CD14-positive monocyte (primary cell): ENCODE measurements around the gene TNFRSF18. TPM values are rescaled to one million over a fixed set of nuclear protein-coding genes. Genes with fewer than 3 reads are reported as not detected.

ENCODE experiments used
- DNase-seq, 3 donors: peaks; one replicate each; pipeline ENCODE4 v3.0.0-alpha.2; 2011 to 2022
- H2AFZ ChIP-seq: 2 replicates; pipeline ENCODE4 v1.6.0; 2012; ENCODE audit warnings: mild to moderate bottlenecking, low read depth, low read length, inconsistent platforms; ENCODE audit not compliant: insufficient read depth, poor library complexity, severe bottlenecking
- H3K27ac ChIP-seq, 2 donors: 1 replicate in 1 of 2; 2 replicates in 1 of 2; pipeline ENCODE4 v1.5.1; 2012 to 2013; ENCODE audit warnings: low read length in 2 of 2, control low read depth in 1 of 2, inconsistent platforms in 1 of 2, low read depth in 1 of 2, mild to moderate bottlenecking in 1 of 2
- H3K27me3 ChIP-seq, 2 donors: one replicate each; pipeline versions ENCODE4 v1.6.0 to v1.6.1; 2011 to 2013; ENCODE audit warnings: low read length in 2 of 2; ENCODE audit not compliant: control insufficient read depth in 2 of 2, insufficient read depth in 2 of 2
- H3K36me3 ChIP-seq, 2 donors: replicated peaks in 1 of 2; 1 replicate in 1 of 2; 2 replicates in 1 of 2; pipeline versions ENCODE4 v1.5.1 to v1.6.1; 2012 to 2013; ENCODE audit warnings: low read length in 2 of 2, control low read depth in 1 of 2, inconsistent platforms in 1 of 2, mild to moderate bottlenecking in 1 of 2; ENCODE audit not compliant: insufficient read depth in 2 of 2, control insufficient read depth in 1 of 2
- H3K4me1 ChIP-seq, 2 donors: 1 replicate in 1 of 2; 2 replicates in 1 of 2; pipeline versions ENCODE4 v1.5.1 to v1.6.1; 2012 to 2013; ENCODE audit warnings: low read length in 2 of 2, control low read depth in 1 of 2, inconsistent platforms in 1 of 2, mild to moderate bottlenecking in 1 of 2, moderate library complexity in 1 of 2; ENCODE audit not compliant: insufficient read depth in 2 of 2, control insufficient read depth in 1 of 2
- H3K4me2 ChIP-seq: replicated peaks from 2 replicates; pipeline ENCODE3; 2012; ENCODE audit warnings: low read length, moderate library complexity, mild to moderate bottlenecking; ENCODE audit not compliant: poor library complexity, severe bottlenecking; ENCODE audit errors: extremely low read depth
- H3K4me3 ChIP-seq, 3 experiments: fragments of 200-600 bp in 1 of 3; sonication (generic) in 1 of 3; replicated peaks in 1 of 3; 1 replicate in 2 of 3; 2 replicates in 1 of 3; pipeline ENCODE4 v1.5.1; 2011 to 2013; ENCODE audit warnings: low read length in 3 of 3, mild to moderate bottlenecking in 3 of 3, control low read depth in 2 of 3, low read depth in 2 of 3, inconsistent platforms in 1 of 3, moderate library complexity in 1 of 3
- H3K79me2 ChIP-seq: 2 replicates; pipeline ENCODE4 v1.6.0; 2012; ENCODE audit warnings: mild to moderate bottlenecking, control low read depth, inconsistent platforms, low read length, moderate library complexity; ENCODE audit not compliant: insufficient read depth
- H3K9ac ChIP-seq: 2 replicates; pipeline ENCODE4 v1.6.0; 2017; ENCODE audit warnings: low read length, mild to moderate bottlenecking; ENCODE audit not compliant: insufficient read depth, poor library complexity, severe bottlenecking
- H3K9me3 ChIP-seq, 2 donors: replicated peaks in 1 of 2; 1 replicate in 1 of 2; 2 replicates in 1 of 2; pipeline versions ENCODE4 v1.5.1 to v1.6.1; 2012 to 2013; ENCODE audit warnings: low read length in 2 of 2, control low read depth in 1 of 2; ENCODE audit not compliant: control insufficient read depth in 1 of 2, insufficient read depth in 1 of 2
- H4K20me1 ChIP-seq: 2 replicates; pipeline ENCODE4 v1.6.0; 2012; ENCODE audit warnings: mild to moderate bottlenecking, low read length, control low read depth, moderate library complexity; ENCODE audit not compliant: insufficient read depth
- H3K27ac Mint-ChIP-seq, 7 donors: one replicate each; pipeline ENCODE4 v1.8.0; 2020; ENCODE audit warnings: mild to moderate bottlenecking in 7 of 7, mixed read lengths in 7 of 7, moderate library complexity in 6 of 7, inconsistent platforms in 2 of 7
- H3K27me3 Mint-ChIP-seq, 3 donors: one replicate each; pipeline ENCODE4 v1.8.0; 2021 to 2022; ENCODE audit warnings: low read depth in 3 of 3, mild to moderate bottlenecking in 3 of 3, mixed read lengths in 3 of 3, moderate library complexity in 3 of 3, inconsistent platforms in 1 of 3
- H3K36me3 Mint-ChIP-seq, 2 donors: one replicate each; pipeline ENCODE4 v1.8.0; 2020; ENCODE audit warnings: mixed read lengths in 2 of 2, inconsistent platforms in 1 of 2, mild to moderate bottlenecking in 1 of 2
- H3K4me1 Mint-ChIP-seq: one replicate; pipeline ENCODE4 v1.8.0; 2020; ENCODE audit warnings: mild to moderate bottlenecking, mixed read lengths
- H3K4me3 Mint-ChIP-seq, 2 donors: one replicate each; pipeline ENCODE4 v1.8.0; 2020; ENCODE audit warnings: mild to moderate bottlenecking in 2 of 2, mixed read lengths in 2 of 2, moderate library complexity in 1 of 2
- H3K9me3 Mint-ChIP-seq, 7 donors: one replicate each; pipeline ENCODE4 v1.8.0; 2020 to 2022; ENCODE audit warnings: mixed read lengths in 7 of 7, mild to moderate bottlenecking in 6 of 7, moderate library complexity in 6 of 7, inconsistent platforms in 2 of 7
- WGBS: methylation state at CpG from one replicate; pipeline ENCODE4 v1.1.5; 2013; ENCODE audit warnings: missing lambda C conversion rate; ENCODE audit not compliant: insufficient coverage; 5-methylcytosine and 5-hydroxymethylcytosine counted together
- intact Hi-C, 2 donors: fragments of 100-400 bp; cut with micrococcal nuclease; formaldehyde crosslinking; loops; one replicate each; pipeline versions ENCODE4 v1.15.0 to v1.15.1; 2023
- polyA plus RNA-seq, 3 donors: library from polyadenylated mRNA; depleted of rRNA in 1 of 3; unstranded in 2 of 3; stranded (reverse) in 1 of 3; fragments of 300-500 nt in 2 of 3; fragments of >200 nt in 1 of 3; fragmentation: Illumina TruSeq in 2 of 3; gene quantifications; 1 replicate in 2 of 3; 2 replicates in 1 of 3; pipeline ENCODE4 v1.2.3, GENCODE V29; 2012 to 2021
- TF ChIP-seq, protein P1 (sequence below): fragments of 200-600 bp; IDR thresholded peaks from one replicate; pipeline ENCODE4 v1.8.0; 2022; ENCODE audit warnings: antibody characterized with exemption, mild to moderate bottlenecking

The TNFRSF18 gene
- polyA plus RNA-seq, 3 donors = not detected

GRCh38 chr1:1194723-1195122 lies 11.7 kb downstream of the TNFRSF18 start:
- TF ChIP-seq, protein P1, sequence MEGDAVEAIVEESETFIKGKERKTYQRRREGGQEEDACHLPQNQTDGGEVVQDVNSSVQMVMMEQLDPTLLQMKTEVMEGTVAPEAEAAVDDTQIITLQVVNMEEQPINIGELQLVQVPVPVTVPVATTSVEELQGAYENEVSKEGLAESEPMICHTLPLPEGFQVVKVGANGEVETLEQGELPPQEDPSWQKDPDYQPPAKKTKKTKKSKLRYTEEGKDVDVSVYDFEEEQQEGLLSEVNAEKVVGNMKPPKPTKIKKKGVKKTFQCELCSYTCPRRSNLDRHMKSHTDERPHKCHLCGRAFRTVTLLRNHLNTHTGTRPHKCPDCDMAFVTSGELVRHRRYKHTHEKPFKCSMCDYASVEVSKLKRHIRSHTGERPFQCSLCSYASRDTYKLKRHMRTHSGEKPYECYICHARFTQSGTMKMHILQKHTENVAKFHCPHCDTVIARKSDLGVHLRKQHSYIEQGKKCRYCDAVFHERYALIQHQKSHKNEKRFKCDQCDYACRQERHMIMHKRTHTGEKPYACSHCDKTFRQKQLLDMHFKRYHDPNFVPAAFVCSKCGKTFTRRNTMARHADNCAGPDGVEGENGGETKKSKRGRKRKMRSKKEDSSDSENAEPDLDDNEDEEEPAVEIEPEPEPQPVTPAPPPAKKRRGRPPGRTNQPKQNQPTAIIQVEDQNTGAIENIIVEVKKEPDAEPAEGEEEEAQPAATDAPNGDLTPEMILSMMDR = no peak
- H3K36me3 Mint-ChIP-seq = no peaks in the 10 kb centered on the region
- Histone ChIP-seq H3K9me3 (peaks cover 0 to 17% of the 10 kb centered on the region in 2 donors), H2AFZ (no peak overlapping the region), H3K36me3 (no peaks in the 10 kb centered on the region), H3K9ac (no peak overlapping the region), H3K4me2 (no peak overlapping the region), H3K4me3 (no peak overlapping the region), H4K20me1 (no peaks in the 10 kb centered on the region), H3K27ac (no peak overlapping the region), H3K79me2 (no peaks in the 10 kb centered on the region), H3K4me1 (no peaks in the 10 kb centered on the region), H3K27me3 (no peaks in the 10 kb centered on the region)
- no peak overlapping the region for H3K27ac Mint-ChIP-seq
- intact Hi-C loops = no loop called here
- no peak for DNase-seq
- no peak overlapping the region for H3K4me3 Mint-ChIP-seq
- peaks cover 7 to 18% (median 9%) of the 10 kb centered on the region in 3 donors for H3K27me3 Mint-ChIP-seq
- 80% methylated on average over 1 of the region's 3 CpGs for WGBS
- H3K4me1 Mint-ChIP-seq = no peaks in the 10 kb centered on the region
- H3K9me3 Mint-ChIP-seq = peaks cover 16 to 31% (median 28%) of the 10 kb centered on the region in 7 donors

DNA sequence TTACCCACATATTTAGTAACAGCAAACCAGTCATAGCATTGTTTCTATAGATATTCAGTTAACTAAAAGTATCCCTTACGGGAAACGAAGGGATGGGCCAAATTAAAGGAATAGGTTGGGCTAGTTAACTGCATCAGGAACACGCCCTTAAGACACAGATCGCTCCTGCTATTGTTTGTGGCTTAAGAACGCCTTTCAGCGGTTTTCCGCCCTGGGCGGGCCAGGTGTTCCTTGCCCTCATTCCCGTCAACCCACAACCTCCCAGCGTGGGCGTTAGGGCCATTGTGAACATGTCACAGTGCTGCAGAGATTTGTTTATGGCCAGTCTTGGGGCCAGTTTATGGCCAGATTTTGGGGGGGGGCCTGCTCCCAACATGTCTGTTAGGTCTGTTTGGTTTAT lies 14.7 kb downstream of the TNFRSF18 start:
- Histone ChIP-seq H3K79me2 (no peaks in the 10 kb centered on the region), H3K9me3 (peaks cover 0 to 17% of the 10 kb centered on the region in 2 donors), H3K27me3 (no peaks in the 10 kb centered on the region), H3K27ac (no peak overlapping the region), H3K4me1 (peaks cover 0 to 10% of the 10 kb centered on the region in 2 donors), H3K9ac (no peak overlapping the region), H2AFZ (no peak overlapping the region), H3K4me3 (no peak overlapping the region), H3K4me2 (no peak overlapping the region), H3K36me3 (no peaks in the 10 kb centered on the region), H4K20me1 (no peaks in the 10 kb centered on the region)
- no peak overlapping the region for H3K27ac Mint-ChIP-seq
- 100% methylated on average over 3 of the region's 11 CpGs for WGBS
- H3K4me3 Mint-ChIP-seq = no peak overlapping the region
- H3K4me1 Mint-ChIP-seq = peaks cover 9% of the 10 kb centered on the region
- intact Hi-C loops = no loop called here
- DNase-seq = no peak
- H3K27me3 Mint-ChIP-seq = peaks cover 5 to 9% (median 8%) of the 10 kb centered on the region in 3 donors
- peaks cover 16 to 31% (median 28%) of the 10 kb centered on the region in 7 donors for H3K9me3 Mint-ChIP-seq
- TF ChIP-seq, protein P1 = no peak
- no peaks in the 10 kb centered on the region for H3K36me3 Mint-ChIP-seq
